HG03439 (cell line): ENCODE data around the gene YY1AP1.
"Not testable (repeated sequence)": the region's sequence is repeated elsewhere in the genome, so short reads cannot be mapped to it uniquely, and the experiment has no call there.

Experiments
- ATAC-seq: cut with Tn5 transposase; IDR thresholded peaks from one replicate; pipeline ENCODE4 v1.9.1; 2021; ENCODE audit warnings: mild to moderate bottlenecking, moderate library complexity; ENCODE audit not compliant: unreplicated experiment

Gene YY1AP1

GRCh38 chr1:155648207-155649147 is 40.1 kb downstream of the YY1AP1 start:
- no peak for ATAC-seq

GRCh38 chr1:155646307-155646706 is 42.3 kb downstream of the YY1AP1 start:
- ATAC-seq = no peak

GRCh38 chr1:155645648-155646047 is 42.9 kb downstream of the YY1AP1 start:
- ATAC-seq = no peak

- no peak for ATAC-seq
Observed at GRCh38 chr1:155645034-155645598, 43.5 kb downstream of the YY1AP1 start.

- ATAC-seq = no peak
Observed at GRCh38 chr1:155643230-155643629, 45.3 kb downstream of the YY1AP1 start.

GRCh38 chr1:155642559-155643180 is 45.9 kb downstream of the YY1AP1 start:
- not testable (repeated sequence) for ATAC-seq

GRCh38 chr1:155640367-155640766 is 48.2 kb downstream of the YY1AP1 start:
- ATAC-seq = no peak

- no peak for ATAC-seq
Observed at GRCh38 chr1:155636397-155637153, 52.0 kb downstream of the YY1AP1 start.

- ATAC-seq = not testable (repeated sequence)
Observed at GRCh38 chr1:155626428-155626827, 62.1 kb downstream of the YY1AP1 start.

- no peak for ATAC-seq
Observed at GRCh38 chr1:155623357-155623756, 65.2 kb downstream of the YY1AP1 start.

- ATAC-seq = no peak
Observed at GRCh38 chr1:155622191-155622590, 66.4 kb downstream of the YY1AP1 start.

GRCh38 chr1:155613226-155613625 is 75.3 kb downstream of the YY1AP1 start:
- not testable (repeated sequence) for ATAC-seq

- ATAC-seq = peak; percentile 22
Observed at GRCh38 chr1:155610257-155610647, 78.3 kb downstream of the YY1AP1 start.

GRCh38 chr1:155609515-155610256 is 78.9 kb downstream of the YY1AP1 start, which contains the start of gene MSTO1:
Gene MSTO1 (plus strand): TSS chr1:155610218. CDS start chr1:155610249, 31 bp downstream.
- peak; percentile 89 for ATAC-seq
